HepG2 (cell line): ENCODE measurements around the gene IZUMO2. TPM values are rescaled to one million over a fixed set of nuclear protein-coding genes. Genes with fewer than 3 reads are reported as not detected.
A peak's percentile ranks its signal among the peaks of the same experiment; 100 is the strongest.

Experiments used
- CHD2 ChIP-seq: IDR thresholded peaks from 2 replicates; pipeline ENCODE4 v1.6.1; 2011; ENCODE audit warnings: low read depth, low read length, improper control_type of control experiment
- FLYWCH1 ChIP-seq: sonication (generic); formaldehyde crosslinking; IDR thresholded peaks from 2 replicates; pipeline ENCODE4 v1.8.1; 2023; ENCODE audit warnings: mild to moderate bottlenecking, missing genetic modification reagents
- HNF4A ChIP-seq: sonication (generic); formaldehyde crosslinking; IDR thresholded peaks from 2 replicates; pipeline ENCODE4 v1.4.0; 2020; ENCODE audit warnings: missing genetic modification reagents
- MAFG ChIP-seq: sonication (generic); formaldehyde crosslinking; IDR thresholded peaks from 2 replicates; pipeline ENCODE4 v1.5.1; 2020; ENCODE audit warnings: mild to moderate bottlenecking, missing genetic modification reagents
- MXD4 ChIP-seq: IDR thresholded peaks from 2 replicates; pipeline ENCODE4 v1.6.1; 2016; ENCODE audit warnings: mild to moderate bottlenecking, missing biosample characterization, missing genetic modification reagents
- NFYC ChIP-seq: IDR thresholded peaks from 2 replicates; pipeline ENCODE4 v1.6.1; 2016; ENCODE audit warnings: missing genetic modification reagents, missing compliant biosample characterization
- NR2F6 ChIP-seq, 2 experiments: IDR thresholded peaks; 2 replicates each; pipeline ENCODE4 v1.6.1; 2016; ENCODE audit warnings: antibody characterized with exemption in 1 of 2, mild to moderate bottlenecking in 1 of 2
- POLR2A ChIP-seq, 2 experiments: IDR thresholded peaks; 2 replicates each; pipeline ENCODE4 v1.6.1; 2011; ENCODE audit warnings: low read depth in 2 of 2, low read length in 2 of 2, mild to moderate bottlenecking in 1 of 2, moderate library complexity in 1 of 2; ENCODE audit not compliant: insufficient read depth in 1 of 2
- RARG ChIP-seq: sonication (generic); formaldehyde crosslinking; IDR thresholded peaks from 2 replicates; pipeline ENCODE4 v1.4.0; 2020; ENCODE audit warnings: low read depth, mild to moderate bottlenecking, missing genetic modification reagents
- RBAK ChIP-seq: sonication (generic); formaldehyde crosslinking; IDR thresholded peaks from 2 replicates; pipeline ENCODE4 v1.5.1; 2020; ENCODE audit warnings: mild to moderate bottlenecking, missing genetic modification reagents
- TOPORS ChIP-seq: sonication (generic); formaldehyde crosslinking; IDR thresholded peaks from 2 replicates; pipeline ENCODE4 v1.8.0; 2023; ENCODE audit warnings: mild to moderate bottlenecking, missing genetic modification reagents
- ZC3H4 ChIP-seq: sonication (generic); formaldehyde crosslinking; IDR thresholded peaks from 2 replicates; pipeline ENCODE4 v1.4.0; 2020; ENCODE audit warnings: missing genetic modification reagents, borderline replicate concordance
- ZKSCAN8 ChIP-seq: IDR thresholded peaks from 2 replicates; pipeline ENCODE4 v1.6.1; 2016; ENCODE audit warnings: borderline replicate concordance, missing genetic modification reagents, missing compliant biosample characterization
- ZNF557 ChIP-seq: sonication (generic); formaldehyde crosslinking; IDR thresholded peaks from 2 replicates; pipeline ENCODE4 v1.4.0; 2020; ENCODE audit warnings: missing genetic modification reagents
- ZNF841 ChIP-seq: sonication (generic); formaldehyde crosslinking; IDR thresholded peaks from 2 replicates; pipeline ENCODE4 v1.8.1; 2023; ENCODE audit warnings: missing genetic modification reagents, borderline replicate concordance
- ZNF883 ChIP-seq: sonication (generic); formaldehyde crosslinking; IDR thresholded peaks from 2 replicates; pipeline ENCODE4 v1.5.1; 2020; ENCODE audit warnings: mild to moderate bottlenecking, missing genetic modification reagents; ENCODE audit errors: not compliant biosample characterization
- ZUFSP ChIP-seq: sonication (generic); formaldehyde crosslinking; IDR thresholded peaks from 2 replicates; pipeline ENCODE4 v1.9.0; 2021; ENCODE audit warnings: missing genetic modification reagents, mild to moderate bottlenecking, borderline replicate concordance
- polyA plus RNA-seq, 8 experiments: library from polyadenylated mRNA; depleted of rRNA in 3 of 8; stranded (reverse) in 7 of 8; unstranded in 1 of 8; fragments of >200 nt; fragmentation: Illumina TruSeq in 4 of 8; extraction: Trizol in 4 of 8; gene quantifications; 2 replicates each; pipeline versions ENCODE4 v1.2.1 to v1.2.3, GENCODE V29; 2011 to 2016; ENCODE audit warnings: low read depth in 4 of 8, missing spikeins in 1 of 8, mixed read lengths in 1 of 8; ENCODE audit not compliant: insufficient read depth in 1 of 8
- total RNA-seq, 5 experiments: library from RNA; depleted of rRNA; stranded (reverse); fragments of >200 nt; fragmentation: Illumina TruSeq; extraction: Trizol; gene quantifications; 2 replicates each; pipeline ENCODE4 v1.2.3, GENCODE V29; 2016; ENCODE audit warnings: low read depth in 1 of 5
- TF ChIP-seq, protein P1 (sequence below): sonication (generic); formaldehyde crosslinking; IDR thresholded peaks from 2 replicates; pipeline ENCODE4 v1.4.0; 2020; ENCODE audit warnings: missing genetic modification reagents, mild to moderate bottlenecking, borderline replicate concordance
- TF ChIP-seq, protein P2 (sequence below): sonication (generic); formaldehyde crosslinking; IDR thresholded peaks from 2 replicates; pipeline ENCODE4 v1.8.0; 2023; ENCODE audit warnings: mild to moderate bottlenecking, missing genetic modification reagents
- TF ChIP-seq, protein P3 (sequence below): IDR thresholded peaks from 2 replicates; pipeline ENCODE4 v1.6.1; 2016; ENCODE audit warnings: missing compliant biosample characterization, missing genetic modification reagents, borderline replicate concordance

The IZUMO2 gene
- total and polyA plus RNA-seq, 2 of the 13 experiments (the other 11 are each of a cell fraction or from before 2014, with no cell fraction given), result not detected

DNA sequence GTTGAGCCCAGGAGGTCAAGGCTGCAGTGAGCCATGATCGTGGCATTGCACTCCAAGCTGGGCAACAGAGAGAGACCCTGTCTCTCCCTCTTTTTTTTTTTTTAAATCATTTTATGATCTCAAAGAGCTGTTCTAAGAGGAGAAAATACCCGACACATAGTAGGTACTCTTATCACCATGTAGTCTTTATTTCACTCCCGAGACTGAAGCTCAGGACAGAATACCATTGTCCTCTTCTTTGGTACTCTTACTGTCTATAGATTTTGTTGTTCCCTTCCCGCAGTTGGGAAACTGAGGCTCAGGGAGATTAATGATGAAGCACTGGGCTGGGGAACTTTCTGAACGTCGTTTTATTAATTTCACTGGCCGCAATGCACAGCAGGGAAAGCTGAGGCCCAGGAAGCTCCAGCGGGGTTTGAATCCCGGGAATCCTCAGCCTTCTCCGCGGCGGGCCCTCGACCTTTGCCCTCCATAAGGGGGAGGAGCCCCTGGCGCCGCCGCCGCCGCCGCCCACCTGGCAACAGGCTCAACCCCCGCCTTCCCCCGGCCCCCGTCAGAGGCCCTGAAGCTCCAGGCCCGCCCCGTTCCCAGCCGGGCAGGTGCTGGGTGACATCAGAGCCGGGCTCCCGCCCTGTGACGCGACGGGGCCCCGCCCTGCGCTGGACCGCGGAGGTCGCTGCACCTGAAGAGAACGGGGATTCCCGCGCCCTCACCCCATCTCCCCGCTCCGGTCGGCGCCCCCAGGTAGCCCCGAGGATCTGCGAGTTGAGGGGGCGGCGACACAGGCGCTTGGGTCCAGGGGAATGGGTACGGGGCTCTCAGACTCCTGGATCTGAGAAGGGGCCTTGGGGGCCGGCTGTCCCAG lies 42.0 kb upstream of the IZUMO2 start (continued):
- TF ChIP-seq ZNF841 (CRISPR knock-in tag) (no peak), ZKSCAN8 (CRISPR knock-in tag) (no peak), CHD2 (no peak), FLYWCH1 (CRISPR knock-in tag) (no peak), ZNF883 (CRISPR knock-in tag) (no peak), RARG (CRISPR knock-in tag) (no peak), POLR2A (IDR thresholded peaks at IDR 0.05; ENCODE audit: insufficient read depth in 1 of 2, low read depth in 2 of 2, low read length in 2 of 2) (0 out of 4 replicates have a peak, but pooled peaks of 1 of the 2 experiments have one; percentile 25), ZUFSP (CRISPR knock-in tag) (no peak), MXD4 (CRISPR knock-in tag) (no peak), NFYC (CRISPR knock-in tag) (no peak), TOPORS (CRISPR knock-in tag) (no peak), MAFG (CRISPR knock-in tag) (no peak), ZNF557 (CRISPR knock-in tag) (no peak), NR2F6 (IDR thresholded peaks at IDR 0.05) (peak; percentile 50; the same call in 1 of the 2 replicates), NR2F6 (CRISPR knock-in tag; IDR thresholded peaks at IDR 0.05) (peak; percentile 69; the same call in 1 of the 2 replicates), RBAK (CRISPR knock-in tag) (no peak), HNF4A (CRISPR knock-in tag) (peak; percentile 36; the same call in 1 of the 2 replicates), ZC3H4 (CRISPR knock-in tag) (no peak)
- TF ChIP-seq, protein P1, sequence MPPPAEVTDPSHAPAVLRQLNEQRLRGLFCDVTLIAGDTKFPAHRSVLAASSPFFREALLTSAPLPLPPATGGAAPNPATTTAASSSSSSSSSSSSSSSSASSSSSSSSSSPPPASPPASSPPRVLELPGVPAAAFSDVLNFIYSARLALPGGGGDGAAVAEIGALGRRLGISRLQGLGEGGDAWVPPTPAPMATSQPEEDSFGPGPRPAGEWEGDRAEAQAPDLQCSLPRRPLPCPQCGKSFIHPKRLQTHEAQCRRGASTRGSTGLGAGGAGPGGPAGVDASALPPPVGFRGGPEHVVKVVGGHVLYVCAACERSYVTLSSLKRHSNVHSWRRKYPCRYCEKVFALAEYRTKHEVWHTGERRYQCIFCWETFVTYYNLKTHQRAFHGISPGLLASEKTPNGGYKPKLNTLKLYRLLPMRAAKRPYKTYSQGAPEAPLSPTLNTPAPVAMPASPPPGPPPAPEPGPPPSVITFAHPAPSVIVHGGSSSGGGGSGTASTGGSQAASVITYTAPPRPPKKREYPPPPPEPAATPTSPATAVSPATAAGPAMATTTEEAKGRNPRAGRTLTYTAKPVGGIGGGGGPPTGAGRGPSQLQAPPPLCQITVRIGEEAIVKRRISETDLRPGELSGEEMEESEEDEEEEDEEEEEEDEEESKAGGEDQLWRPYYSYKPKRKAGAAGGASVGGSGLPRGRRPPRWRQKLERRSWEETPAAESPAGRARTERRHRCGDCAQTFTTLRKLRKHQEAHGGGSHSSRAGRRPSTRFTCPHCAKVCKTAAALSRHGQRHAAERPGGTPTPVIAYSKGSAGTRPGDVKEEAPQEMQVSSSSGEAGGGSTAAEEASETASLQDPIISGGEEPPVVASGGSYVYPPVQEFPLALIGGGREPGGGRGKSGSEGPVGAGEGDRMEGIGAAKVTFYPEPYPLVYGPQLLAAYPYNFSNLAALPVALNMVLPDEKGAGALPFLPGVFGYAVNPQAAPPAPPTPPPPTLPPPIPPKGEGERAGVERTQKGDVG (CRISPR knock-in tag), result no peak
- TF ChIP-seq, protein P2, sequence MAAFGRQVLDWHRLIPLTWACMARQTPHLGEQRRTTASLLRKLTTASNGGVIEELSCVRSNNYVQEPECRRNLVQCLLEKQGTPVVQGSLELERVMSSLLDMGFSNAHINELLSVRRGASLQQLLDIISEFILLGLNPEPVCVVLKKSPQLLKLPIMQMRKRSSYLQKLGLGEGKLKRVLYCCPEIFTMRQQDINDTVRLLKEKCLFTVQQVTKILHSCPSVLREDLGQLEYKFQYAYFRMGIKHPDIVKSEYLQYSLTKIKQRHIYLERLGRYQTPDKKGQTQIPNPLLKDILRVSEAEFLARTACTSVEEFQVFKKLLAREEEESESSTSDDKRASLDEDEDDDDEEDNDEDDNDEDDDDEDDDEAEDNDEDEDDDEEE, result no peak
- TF ChIP-seq, protein P3, sequence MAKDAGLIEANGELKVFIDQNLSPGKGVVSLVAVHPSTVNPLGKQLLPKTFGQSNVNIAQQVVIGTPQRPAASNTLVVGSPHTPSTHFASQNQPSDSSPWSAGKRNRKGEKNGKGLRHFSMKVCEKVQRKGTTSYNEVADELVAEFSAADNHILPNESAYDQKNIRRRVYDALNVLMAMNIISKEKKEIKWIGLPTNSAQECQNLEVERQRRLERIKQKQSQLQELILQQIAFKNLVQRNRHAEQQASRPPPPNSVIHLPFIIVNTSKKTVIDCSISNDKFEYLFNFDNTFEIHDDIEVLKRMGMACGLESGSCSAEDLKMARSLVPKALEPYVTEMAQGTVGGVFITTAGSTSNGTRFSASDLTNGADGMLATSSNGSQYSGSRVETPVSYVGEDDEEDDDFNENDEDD (CRISPR knock-in tag), result peak; percentile 60; the same call in 1 of the 2 replicates
